ENCODE measurements around the gene SUPT16H. TPM values are rescaled to one million over a fixed set of nuclear protein-coding genes. Genes with fewer than 3 reads are reported as not detected.

Gene SUPT16H
- total RNA-seq = 37.5 and 42.0 TPM in 2 replicates

GRCh38 chr14:21383848-21384493, at the start of gene SUPT16H:
Gene SUPT16H, minus strand, starts transcription at chr14:21384019. Its CDS starts 92 bp downstream, at chr14:21383927.

Other genes starting within 250 kb of the SUPT16H start
- not detected in 2 replicates for gene OR5AU1, start 228.0 kb downstream of the SUPT16H start, total RNA-seq
- 379 and 468 TPM in 2 replicates for gene HNRNPC, start 114.6 kb downstream of the SUPT16H start, total RNA-seq
- gene RPGRIP1, start 103.9 kb downstream of the SUPT16H start, total RNA-seq = not detected in 2 replicates
- gene CHD8, start 72.1 kb upstream of the SUPT16H start, total RNA-seq = 37.3 and 40.3 TPM in 2 replicates
- 19.0 and 29.4 TPM in 2 replicates for gene RAB2B, start 92.9 kb upstream of the SUPT16H start, total RNA-seq
- 45.1 and 54.9 TPM in 2 replicates for gene TOX4, start 93.2 kb upstream of the SUPT16H start, total RNA-seq
- gene METTL3, start 127.3 kb upstream of the SUPT16H start, total RNA-seq = 35.6 and 39.7 TPM in 2 replicates
- gene SALL2, start 142.3 kb upstream of the SUPT16H start, total RNA-seq = 4.7 and 11.0 TPM in 2 replicates
- gene OR10G3, start 196.1 kb upstream of the SUPT16H start, total RNA-seq = not detected in 2 replicates